ENCODE measurements around the gene CLCN7. TPM values are rescaled to one million over a fixed set of nuclear protein-coding genes. Genes with fewer than 3 reads are reported as not detected.
"Not testable (repeated sequence)": the region's sequence is repeated elsewhere in the genome, so short reads cannot be mapped to it uniquely, and the experiment has no call there.

The CLCN7 gene
- total RNA-seq, 1 experiment from 2014 or later: 70.0 TPM

GRCh38 chr16:1441391-1441829, 33.4 kb downstream of the CLCN7 start:
- no peak for DNase-seq
- WGBS (ENCODE audit: extremely low coverage, insufficient read length, low lambda C conversion rate): no CpG with 5 or more reads among the region's 22 CpGs
- Histone ChIP-seq H3K14ac (ENCODE audit: insufficient read depth, low read length) (no peak overlapping the region), H3K27ac (ENCODE audit: insufficient read length, low read depth, low read length) (no peak overlapping the region), H3K9ac (ENCODE audit: extremely low read depth, insufficient read length, low read length) (no peak overlapping the region), H2BK15ac (ENCODE audit: low read depth, low read length) (no peak overlapping the region), H2AK5ac (ENCODE audit: insufficient read length, low read length) (no peak overlapping the region), H3K4me2 (ENCODE audit: insufficient read depth, insufficient read length, low read length) (no peak overlapping the region), H4K8ac (replicated peaks; ENCODE audit: insufficient read length, low read depth, low read length) (no peak overlapping the region), H3K27me3 (ENCODE audit: insufficient read depth, low read length) (no peaks in the 10 kb centered on the region), H4K91ac (ENCODE audit: insufficient read length, low read depth, low read length) (no peak overlapping the region), H3K18ac (ENCODE audit: insufficient read length, low read depth, low read length) (no peak overlapping the region), H3K56ac (ENCODE audit: insufficient read length, low read depth, low read length) (no peak overlapping the region), H2BK12ac (ENCODE audit: insufficient read length, low read depth, low read length) (no peak overlapping the region), H3K4ac (ENCODE audit: low read depth, low read length) (no peak overlapping the region), H3K79me2 (ENCODE audit: insufficient read depth, low read length) (no peaks in the 10 kb centered on the region), H3T11ph (ENCODE audit: low read length) (no peak overlapping the region), H3K23me2 (ENCODE audit: insufficient read length, low read depth, low read length, poor library complexity, severe bottlenecking) (no peaks in the 10 kb centered on the region), H3K79me1 (ENCODE audit: insufficient read depth, low read depth, low read length, poor library complexity, severe bottlenecking) (no peaks in the 10 kb centered on the region), H3K4me1 (ENCODE audit: insufficient read depth, low read length) (no peaks in the 10 kb centered on the region), H3K23ac (ENCODE audit: insufficient read length, low read depth, low read length) (no peak overlapping the region), H4K5ac (ENCODE audit: insufficient read length, low read depth, low read length) (no peak overlapping the region), H2BK120ac (ENCODE audit: low read depth, low read length, poor library complexity, severe bottlenecking) (no peak overlapping the region), H4K20me1 (ENCODE audit: control insufficient read depth, insufficient read depth, insufficient read length) (no peaks in the 10 kb centered on the region), H2BK20ac (ENCODE audit: low read depth, low read length, poor library complexity, severe bottlenecking) (no peak overlapping the region), H2BK5ac (ENCODE audit: insufficient read length, low read length) (no peak overlapping the region), H3K9me3 (ENCODE audit: control insufficient read depth, low read depth, low read length) (no peaks in the 10 kb centered on the region), H2AFZ (ENCODE audit: low read length) (no peak overlapping the region)
- no peak overlapping the region for H3K4me3 Mint-ChIP-seq
- H3K36me3 Mint-ChIP-seq (ENCODE audit: insufficient read depth in 1 of 3, low read depth in 3 of 3): no peaks in the 10 kb centered on the region
- H3K27ac Mint-ChIP-seq: no peak overlapping the region
- H3K27me3 Mint-ChIP-seq (ENCODE audit: low read depth): no peaks in the 10 kb centered on the region
- no peaks in the 10 kb centered on the region for H3K9me3 Mint-ChIP-seq
- no peaks in the 10 kb centered on the region for H3K4me1 Mint-ChIP-seq
- no peak for TF ChIP-seq CTCF (conservative IDR thresholded peaks at IDR 0.05)

GRCh38 chr16:1439699-1440074, 35.1 kb downstream of the CLCN7 start:
- H2BK12ac ChIP-seq (ENCODE audit: insufficient read length, low read depth, low read length); H4K20me1 ChIP-seq (ENCODE audit: control insufficient read depth, insufficient read depth, insufficient read length); H4K5ac ChIP-seq (ENCODE audit: insufficient read length, low read depth, low read length); H3K27me3 ChIP-seq (ENCODE audit: insufficient read depth, low read length); H2BK15ac ChIP-seq (ENCODE audit: low read depth, low read length); H3K36me3 Mint-ChIP-seq (ENCODE audit: insufficient read depth in 1 of 3, low read depth in 3 of 3); H3K79me1 ChIP-seq (ENCODE audit: insufficient read depth, low read depth, low read length, poor library complexity, severe bottlenecking); H3K27ac ChIP-seq (ENCODE audit: insufficient read length, low read depth, low read length); H2AFZ ChIP-seq (ENCODE audit: low read length); H3K27ac Mint-ChIP-seq; H3K4me3 Mint-ChIP-seq; H3K79me2 ChIP-seq (ENCODE audit: insufficient read depth, low read length); H3K9me3 Mint-ChIP-seq; H3K4me2 ChIP-seq (ENCODE audit: insufficient read depth, insufficient read length, low read length); H3K27me3 Mint-ChIP-seq (ENCODE audit: low read depth); H4K8ac ChIP-seq (replicated peaks; ENCODE audit: insufficient read length, low read depth, low read length); H2BK20ac ChIP-seq (ENCODE audit: low read depth, low read length, poor library complexity, severe bottlenecking); H2AK5ac ChIP-seq (ENCODE audit: insufficient read length, low read length); H3K14ac ChIP-seq (ENCODE audit: insufficient read depth, low read length); H3K56ac ChIP-seq (ENCODE audit: insufficient read length, low read depth, low read length); H3K18ac ChIP-seq (ENCODE audit: insufficient read length, low read depth, low read length); H3K9ac ChIP-seq (ENCODE audit: extremely low read depth, insufficient read length, low read length); H3K4me1 ChIP-seq (ENCODE audit: insufficient read depth, low read length); H2BK120ac ChIP-seq (ENCODE audit: low read depth, low read length, poor library complexity, severe bottlenecking); H3K4me1 Mint-ChIP-seq; H3T11ph ChIP-seq (ENCODE audit: low read length); H3K23ac ChIP-seq (ENCODE audit: insufficient read length, low read depth, low read length); H3K23me2 ChIP-seq (ENCODE audit: insufficient read length, low read depth, low read length, poor library complexity, severe bottlenecking); H3K9me3 ChIP-seq (ENCODE audit: control insufficient read depth, low read depth, low read length); H4K91ac ChIP-seq (ENCODE audit: insufficient read length, low read depth, low read length); H3K4ac ChIP-seq (ENCODE audit: low read depth, low read length); H2BK5ac ChIP-seq (ENCODE audit: insufficient read length, low read length); DNase-seq: not testable (repeated sequence)
- WGBS (ENCODE audit: extremely low coverage, insufficient read length, low lambda C conversion rate): no CpG with 5 or more reads among the region's 4 CpGs
